ENCODE results near the gene OPCML. TPM values are rescaled to one million over a fixed set of nuclear protein-coding genes. Genes with fewer than 3 reads are reported as not detected.

The OPCML gene
- polyA plus RNA-seq, 1 donor (not counting 4 experiments of a cell fraction or from before 2014, with no cell fraction given): 0.04 TPM

DNA sequence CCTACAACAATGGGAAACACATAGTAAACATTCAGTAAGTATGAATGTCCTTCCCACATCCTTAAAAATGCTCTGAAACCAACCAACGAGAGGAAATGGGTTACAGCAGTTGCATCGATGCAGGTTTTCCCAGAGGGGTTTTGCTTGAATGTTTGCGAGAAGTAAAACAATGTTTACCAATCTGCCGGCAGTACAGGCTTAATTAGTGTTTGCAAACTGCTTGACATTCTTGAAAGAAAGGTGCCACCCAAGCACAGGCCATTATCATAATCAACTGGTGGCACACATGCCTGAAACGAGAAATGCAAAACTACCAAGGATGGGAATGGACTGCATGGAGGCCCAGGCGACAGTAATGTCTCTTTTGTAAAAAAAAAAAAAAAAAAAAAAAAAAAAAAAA lies 27.1 kb upstream of the OPCML start:
- no peaks in the 10 kb centered on the region for H3K9me1 ChIP-seq (ENCODE audit: control insufficient read depth, extremely low read depth, insufficient read depth, low read length)
- H3K27ac ChIP-seq (ENCODE audit: control insufficient read depth, insufficient read depth, low read length): no peak overlapping the region
- H3K4me2 ChIP-seq (ENCODE audit: control insufficient read depth, extremely low read depth, insufficient read depth, low read depth, low read length): no peak overlapping the region
- no peak overlapping the region for H2AFZ ChIP-seq (ENCODE audit: control insufficient read depth, low read length)
- no peaks in the 10 kb centered on the region for H3K9me3 ChIP-seq (ENCODE audit: control insufficient read depth, low read depth, low read length)
- H3K4me3 ChIP-seq (ENCODE audit: control insufficient read depth in 2 of 3, extremely low read depth in 1 of 3, insufficient read depth in 2 of 3, low read depth in 1 of 3, low read length in 3 of 3): no peak overlapping the region
- TF ChIP-seq, protein P1, sequence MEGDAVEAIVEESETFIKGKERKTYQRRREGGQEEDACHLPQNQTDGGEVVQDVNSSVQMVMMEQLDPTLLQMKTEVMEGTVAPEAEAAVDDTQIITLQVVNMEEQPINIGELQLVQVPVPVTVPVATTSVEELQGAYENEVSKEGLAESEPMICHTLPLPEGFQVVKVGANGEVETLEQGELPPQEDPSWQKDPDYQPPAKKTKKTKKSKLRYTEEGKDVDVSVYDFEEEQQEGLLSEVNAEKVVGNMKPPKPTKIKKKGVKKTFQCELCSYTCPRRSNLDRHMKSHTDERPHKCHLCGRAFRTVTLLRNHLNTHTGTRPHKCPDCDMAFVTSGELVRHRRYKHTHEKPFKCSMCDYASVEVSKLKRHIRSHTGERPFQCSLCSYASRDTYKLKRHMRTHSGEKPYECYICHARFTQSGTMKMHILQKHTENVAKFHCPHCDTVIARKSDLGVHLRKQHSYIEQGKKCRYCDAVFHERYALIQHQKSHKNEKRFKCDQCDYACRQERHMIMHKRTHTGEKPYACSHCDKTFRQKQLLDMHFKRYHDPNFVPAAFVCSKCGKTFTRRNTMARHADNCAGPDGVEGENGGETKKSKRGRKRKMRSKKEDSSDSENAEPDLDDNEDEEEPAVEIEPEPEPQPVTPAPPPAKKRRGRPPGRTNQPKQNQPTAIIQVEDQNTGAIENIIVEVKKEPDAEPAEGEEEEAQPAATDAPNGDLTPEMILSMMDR (optimal IDR thresholded peaks at IDR 0.05 in 1 of 3, IDR thresholded peaks at IDR 0.05 in 1 of 3, conservative IDR thresholded peaks at IDR 0.05 in 1 of 3; ENCODE audit: extremely low read depth in 1 of 3, insufficient read depth in 2 of 3, low read length in 3 of 3): no peak
- TF ChIP-seq EZH2 (IDR thresholded peaks at IDR 0.05; ENCODE audit: low read length): no peak
- H3K27me3 ChIP-seq (ENCODE audit: control insufficient read depth, extremely low read depth, insufficient read depth, low read length): no peaks in the 10 kb centered on the region
- no peaks in the 10 kb centered on the region for H3K4me1 ChIP-seq (ENCODE audit: control insufficient read depth, extremely low read depth, insufficient read depth, low read length)
- no peaks in the 10 kb centered on the region for H3K79me2 ChIP-seq (ENCODE audit: control insufficient read depth, insufficient read depth, low read length)
- dilution Hi-C loops (cut with MboI; ENCODE audit: extremely low pct_ligation_motif_present, low sequenced_read_pairs): no loop called here
- H3K36me3 ChIP-seq (ENCODE audit: control insufficient read depth in 2 of 2, extremely low read depth in 1 of 2, insufficient read depth in 2 of 2, low read length in 2 of 2): no peaks in the 10 kb centered on the region
- FAIRE-seq (no peak), DNase-seq (ENCODE audit: low read depth, low spot score) (no peak)
- H3K9ac ChIP-seq (ENCODE audit: control insufficient read depth, extremely low read depth, insufficient read depth, low read length): no peak overlapping the region
- H4K20me1 ChIP-seq (ENCODE audit: control insufficient read depth, extremely low read depth, insufficient read depth, low read length): no peaks in the 10 kb centered on the region

DNA sequence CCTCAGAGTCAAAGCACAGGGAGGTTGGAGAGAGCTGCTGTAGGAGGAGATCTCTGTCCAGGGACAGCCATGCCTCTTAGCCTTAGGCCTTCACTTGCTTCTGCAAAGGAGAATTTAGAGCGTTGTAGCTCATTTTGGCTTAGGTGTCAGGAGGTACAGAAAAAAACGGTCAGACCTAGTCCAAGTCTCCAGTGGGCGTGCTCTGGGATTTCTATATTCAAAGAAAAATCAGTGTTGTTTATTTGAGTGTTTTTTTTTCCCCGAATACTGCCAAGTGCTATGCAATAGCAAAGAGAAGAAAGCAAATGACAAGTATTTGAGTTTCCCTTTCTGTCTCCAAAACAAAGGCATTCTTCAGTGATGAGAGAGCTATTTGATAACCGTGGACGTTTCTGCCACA lies 22.7 kb upstream of the OPCML start:
- Histone ChIP-seq H3K9me1 (ENCODE audit: control insufficient read depth, extremely low read depth, insufficient read depth, low read length) (no peaks in the 10 kb centered on the region), H3K4me2 (ENCODE audit: control insufficient read depth, extremely low read depth, insufficient read depth, low read depth, low read length) (no peak overlapping the region), H3K36me3 (ENCODE audit: control insufficient read depth in 2 of 2, extremely low read depth in 1 of 2, insufficient read depth in 2 of 2, low read length in 2 of 2) (no peaks in the 10 kb centered on the region), H3K4me3 (ENCODE audit: control insufficient read depth in 2 of 3, extremely low read depth in 1 of 3, insufficient read depth in 2 of 3, low read depth in 1 of 3, low read length in 3 of 3) (no peak overlapping the region), H3K27ac (ENCODE audit: control insufficient read depth, insufficient read depth, low read length) (no peak overlapping the region), H4K20me1 (ENCODE audit: control insufficient read depth, extremely low read depth, insufficient read depth, low read length) (no peaks in the 10 kb centered on the region), H2AFZ (ENCODE audit: control insufficient read depth, low read length) (no peak overlapping the region), H3K9me3 (ENCODE audit: control insufficient read depth, low read depth, low read length) (no peaks in the 10 kb centered on the region), H3K4me1 (ENCODE audit: control insufficient read depth, extremely low read depth, insufficient read depth, low read length) (no peaks in the 10 kb centered on the region), H3K9ac (ENCODE audit: control insufficient read depth, extremely low read depth, insufficient read depth, low read length) (no peak overlapping the region), H3K27me3 (ENCODE audit: control insufficient read depth, extremely low read depth, insufficient read depth, low read length) (no peaks in the 10 kb centered on the region), H3K79me2 (ENCODE audit: control insufficient read depth, insufficient read depth, low read length) (no peaks in the 10 kb centered on the region)
- dilution Hi-C loops (cut with MboI; ENCODE audit: extremely low pct_ligation_motif_present, low sequenced_read_pairs): no loop called here
- DNase-seq (ENCODE audit: low read depth, low spot score) (no peak), FAIRE-seq (no peak)
- no peak for TF ChIP-seq EZH2 (IDR thresholded peaks at IDR 0.05; ENCODE audit: low read length)
- TF ChIP-seq, protein P1 (optimal IDR thresholded peaks at IDR 0.05 in 1 of 3, IDR thresholded peaks at IDR 0.05 in 1 of 3, conservative IDR thresholded peaks at IDR 0.05 in 1 of 3; ENCODE audit: extremely low read depth in 1 of 3, insufficient read depth in 2 of 3, low read length in 3 of 3): no peak

Measured in keratinocyte (primary cell).